Karpas-422 (cell line): ENCODE data around the gene KIAA0825. TPM values are rescaled to one million over a fixed set of nuclear protein-coding genes. Genes with fewer than 3 reads are reported as not detected.

Experiments
- DNase-seq: peaks from one replicate; pipeline ENCODE4 v3.0.0-alpha.2; 2015
- H2AFZ ChIP-seq: fragments of 200-600 bp; sonication (generic); 2 replicates; pipeline ENCODE4 v1.6.1; 2014; ENCODE audit warnings: antibody characterized with exemption, low read length, mixed read lengths
- H3K27ac ChIP-seq: fragments of 200-600 bp; sonication (generic); 2 replicates; pipeline ENCODE4 v1.5.1; 2014; ENCODE audit warnings: mild to moderate bottlenecking, low read length, moderate library complexity
- H3K27me3 ChIP-seq: fragments of 200-600 bp; sonication (generic); 2 replicates; pipeline ENCODE4 v1.6.1; 2014; ENCODE audit warnings: low read length, mixed read lengths
- H3K36me3 ChIP-seq: fragments of 200-600 bp; sonication (generic); 2 replicates; pipeline ENCODE4 v1.6.1; 2014; ENCODE audit warnings: low read length, mixed read lengths; ENCODE audit not compliant: insufficient read depth
- H3K4me1 ChIP-seq: fragments of 200-600 bp; sonication (generic); 2 replicates; pipeline ENCODE4 v1.6.1; 2014; ENCODE audit warnings: mild to moderate bottlenecking, low read length, mixed read lengths
- H3K4me2 ChIP-seq: fragments of 200-600 bp; sonication (generic); 2 replicates; pipeline ENCODE4 v1.6.1; 2014; ENCODE audit warnings: low read length, low read depth, mild to moderate bottlenecking; ENCODE audit not compliant: poor library complexity, severe bottlenecking
- H3K4me3 ChIP-seq: fragments of 200-600 bp; sonication (generic); 2 replicates; pipeline ENCODE4 v1.5.1; 2014; ENCODE audit warnings: mild to moderate bottlenecking, antibody characterized with exemption, low read length, mixed read lengths
- H3K79me2 ChIP-seq: fragments of 200-600 bp; sonication (generic); 2 replicates; pipeline ENCODE4 v1.6.1; 2014; ENCODE audit warnings: mild to moderate bottlenecking, low read length, mixed read lengths
- H3K9ac ChIP-seq: fragments of 200-600 bp; sonication (generic); 2 replicates; pipeline ENCODE4 v1.6.0; 2014; ENCODE audit warnings: low read length
- H3K9me2 ChIP-seq: fragments of 200-600 bp; sonication (generic), shearing (Covaris generic); replicated peaks from 2 replicates; pipeline ENCODE4 v1.6.0; 2014; ENCODE audit warnings: mild to moderate bottlenecking, low read length, moderate library complexity; ENCODE audit not compliant: insufficient read depth
- H3K9me3 ChIP-seq: fragments of 300-700, 200-600 bp; sonication (generic); 2 replicates; pipeline ENCODE4 v1.6.1; 2014; ENCODE audit warnings: low read length, mixed read lengths
- H4K20me1 ChIP-seq: fragments of 200-600 bp; sonication (generic); 2 replicates; pipeline ENCODE4 v1.6.1; 2014; ENCODE audit warnings: mild to moderate bottlenecking, antibody characterized with exemption, low read length, low read depth; ENCODE audit not compliant: insufficient read depth
- total RNA-seq: library from RNA; depleted of rRNA; stranded (reverse); fragments of >200 nt; shearing (Covaris generic); gene quantifications from 2 replicates; pipeline ENCODE4 v1.2.3, GENCODE V29; 2014; ENCODE audit warnings: low replicate concordance

The KIAA0825 gene
- total RNA-seq, 1 experiment from 2014 or later = 2.0 TPM

- Histone ChIP-seq H3K9me2 (no peaks in the 10 kb centered on the region), H3K9ac (no peak overlapping the region), H3K27me3 (no peaks in the 10 kb centered on the region), H3K4me3 (no peak overlapping the region), H2AFZ (no peak overlapping the region), H3K4me1 (no peaks in the 10 kb centered on the region), H4K20me1 (no peaks in the 10 kb centered on the region), H3K27ac (no peak overlapping the region), H3K79me2 (no peaks in the 10 kb centered on the region), H3K9me3 (no peaks in the 10 kb centered on the region), H3K4me2 (no peak overlapping the region), H3K36me3 (no peaks in the 10 kb centered on the region)
- no peak for DNase-seq
These were observed 202.6 kb downstream of the KIAA0825 start for GRCh38 chr5:94415798-94416197.

DNA sequence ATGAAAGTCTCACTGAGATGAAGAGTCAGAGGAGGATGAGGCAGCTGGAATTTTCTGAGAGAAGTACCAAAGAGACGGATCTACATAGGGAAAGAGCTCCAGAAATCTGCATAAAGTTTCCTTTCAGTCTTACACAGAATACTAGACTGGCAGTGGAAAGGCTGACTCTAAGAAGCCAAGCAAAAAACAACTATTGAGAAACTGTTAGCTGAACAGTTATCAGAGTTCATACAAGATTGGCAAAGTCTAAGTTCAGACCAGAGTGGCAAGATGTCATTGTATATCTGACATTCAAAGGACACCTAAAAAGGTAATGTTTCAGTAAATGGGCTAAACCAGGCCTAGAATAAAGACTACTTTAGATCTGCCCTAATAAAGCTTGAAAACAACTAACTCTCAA is 209.0 kb downstream of the KIAA0825 start:
- no peak for DNase-seq
- no peaks in the 10 kb centered on the region for H4K20me1 ChIP-seq
- H3K9ac ChIP-seq = no peak overlapping the region
- no peak overlapping the region for H2AFZ ChIP-seq
- H3K4me2 ChIP-seq = no peak overlapping the region
- no peaks in the 10 kb centered on the region for H3K36me3 ChIP-seq
- no peaks in the 10 kb centered on the region for H3K79me2 ChIP-seq
- H3K4me3 ChIP-seq = no peak overlapping the region
- H3K4me1 ChIP-seq = no peaks in the 10 kb centered on the region
- no peaks in the 10 kb centered on the region for H3K27me3 ChIP-seq
- H3K9me3 ChIP-seq = no peaks in the 10 kb centered on the region
- no peaks in the 10 kb centered on the region for H3K9me2 ChIP-seq
- H3K27ac ChIP-seq = no peak overlapping the region

DNA sequence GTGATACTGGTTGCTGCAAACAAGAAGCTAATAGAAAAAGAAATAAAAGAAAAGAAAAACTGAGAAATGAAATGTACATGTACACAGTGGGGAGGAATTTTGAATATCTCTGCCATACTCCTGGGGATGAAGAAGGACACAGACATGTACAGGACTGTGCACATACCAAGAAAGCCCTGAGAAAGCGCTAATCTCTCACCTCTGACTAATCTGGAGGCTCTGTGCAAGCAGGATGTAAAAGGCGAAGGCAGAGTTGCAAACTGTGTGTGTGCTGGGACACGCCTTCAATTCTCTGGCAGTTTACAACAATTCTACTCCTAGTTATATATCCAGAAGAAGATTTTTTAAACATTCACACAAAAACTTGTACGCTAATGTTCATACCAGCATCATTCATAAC is 211.4 kb downstream of the KIAA0825 start:
- no peak for DNase-seq
- Histone ChIP-seq H3K4me3 (no peak overlapping the region), H3K4me1 (no peaks in the 10 kb centered on the region), H3K27me3 (no peaks in the 10 kb centered on the region), H3K36me3 (no peaks in the 10 kb centered on the region), H3K9me2 (no peaks in the 10 kb centered on the region), H3K4me2 (no peak overlapping the region), H3K27ac (no peak overlapping the region), H3K9me3 (no peaks in the 10 kb centered on the region), H3K9ac (no peak overlapping the region), H2AFZ (no peak overlapping the region), H3K79me2 (no peaks in the 10 kb centered on the region), H4K20me1 (no peaks in the 10 kb centered on the region)

GRCh38 chr5:94403483-94403882 is 214.9 kb downstream of the KIAA0825 start:
- Histone ChIP-seq H3K9me3 (no peaks in the 10 kb centered on the region), H3K9me2 (no peaks in the 10 kb centered on the region), H3K27me3 (no peaks in the 10 kb centered on the region), H3K9ac (no peak overlapping the region), H3K79me2 (no peaks in the 10 kb centered on the region), H3K4me3 (no peak overlapping the region), H3K4me2 (no peak overlapping the region), H3K27ac (no peak overlapping the region), H3K4me1 (no peaks in the 10 kb centered on the region), H4K20me1 (no peaks in the 10 kb centered on the region), H3K36me3 (no peaks in the 10 kb centered on the region), H2AFZ (no peak overlapping the region)
- no peak for DNase-seq

GRCh38 chr5:94402096-94402495 is 216.3 kb downstream of the KIAA0825 start:
- no peaks in the 10 kb centered on the region for H3K27me3 ChIP-seq
- DNase-seq = no peak
- no peak overlapping the region for H3K4me2 ChIP-seq
- no peak overlapping the region for H3K4me3 ChIP-seq
- H3K27ac ChIP-seq = no peak overlapping the region
- no peaks in the 10 kb centered on the region for H3K36me3 ChIP-seq
- no peaks in the 10 kb centered on the region for H4K20me1 ChIP-seq
- no peaks in the 10 kb centered on the region for H3K4me1 ChIP-seq
- H2AFZ ChIP-seq = no peak overlapping the region
- H3K79me2 ChIP-seq = no peaks in the 10 kb centered on the region
- no peaks in the 10 kb centered on the region for H3K9me2 ChIP-seq
- H3K9me3 ChIP-seq = no peaks in the 10 kb centered on the region
- no peak overlapping the region for H3K9ac ChIP-seq

GRCh38 chr5:94397508-94397907 is 220.9 kb downstream of the KIAA0825 start:
- Histone ChIP-seq H3K36me3 (no peaks in the 10 kb centered on the region), H3K27ac (no peak overlapping the region), H3K27me3 (no peaks in the 10 kb centered on the region), H3K9me2 (no peaks in the 10 kb centered on the region), H3K9me3 (no peaks in the 10 kb centered on the region), H4K20me1 (no peaks in the 10 kb centered on the region), H3K9ac (no peak overlapping the region), H3K4me1 (no peaks in the 10 kb centered on the region), H3K4me2 (no peak overlapping the region), H3K79me2 (no peaks in the 10 kb centered on the region), H3K4me3 (no peak overlapping the region), H2AFZ (no peak overlapping the region)
- DNase-seq = no peak

GRCh38 chr5:94396687-94397086 is 221.7 kb downstream of the KIAA0825 start:
- H3K4me1 ChIP-seq = no peaks in the 10 kb centered on the region
- no peaks in the 10 kb centered on the region for H3K79me2 ChIP-seq
- H3K27me3 ChIP-seq = no peaks in the 10 kb centered on the region
- H3K27ac ChIP-seq = no peak overlapping the region
- no peak overlapping the region for H3K9ac ChIP-seq
- H3K4me2 ChIP-seq = no peak overlapping the region
- no peaks in the 10 kb centered on the region for H3K9me2 ChIP-seq
- no peak overlapping the region for H2AFZ ChIP-seq
- no peak for DNase-seq
- H3K4me3 ChIP-seq = no peak overlapping the region
- no peaks in the 10 kb centered on the region for H3K36me3 ChIP-seq
- no peaks in the 10 kb centered on the region for H4K20me1 ChIP-seq
- H3K9me3 ChIP-seq = no peaks in the 10 kb centered on the region

DNA sequence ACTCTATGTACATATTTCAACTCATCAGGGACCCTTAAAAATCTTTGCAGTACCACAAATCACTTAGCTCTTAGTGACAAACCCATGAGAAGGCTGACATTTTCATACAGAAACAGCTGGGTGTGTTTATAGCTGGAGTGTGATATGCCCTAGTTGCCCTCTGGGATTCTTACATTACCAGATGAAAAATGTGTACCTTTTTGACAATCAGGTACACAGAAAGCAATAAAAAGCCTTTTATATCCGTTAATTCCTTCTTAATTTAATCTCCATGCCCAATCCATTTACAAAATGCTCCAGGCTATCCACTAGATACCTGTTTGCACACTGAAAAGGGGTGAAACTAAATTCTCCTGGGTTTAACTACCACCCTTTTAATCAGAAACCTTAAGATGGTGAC is 222.9 kb downstream of the KIAA0825 start:
- no peaks in the 10 kb centered on the region for H3K36me3 ChIP-seq
- no peaks in the 10 kb centered on the region for H3K9me2 ChIP-seq
- no peak for DNase-seq
- no peaks in the 10 kb centered on the region for H3K79me2 ChIP-seq
- H3K27ac ChIP-seq = no peak overlapping the region
- H3K4me2 ChIP-seq = no peak overlapping the region
- H3K4me3 ChIP-seq = no peak overlapping the region
- H3K27me3 ChIP-seq = no peaks in the 10 kb centered on the region
- no peaks in the 10 kb centered on the region for H4K20me1 ChIP-seq
- H3K4me1 ChIP-seq = no peaks in the 10 kb centered on the region
- no peaks in the 10 kb centered on the region for H3K9me3 ChIP-seq
- no peak overlapping the region for H2AFZ ChIP-seq
- no peak overlapping the region for H3K9ac ChIP-seq

DNA sequence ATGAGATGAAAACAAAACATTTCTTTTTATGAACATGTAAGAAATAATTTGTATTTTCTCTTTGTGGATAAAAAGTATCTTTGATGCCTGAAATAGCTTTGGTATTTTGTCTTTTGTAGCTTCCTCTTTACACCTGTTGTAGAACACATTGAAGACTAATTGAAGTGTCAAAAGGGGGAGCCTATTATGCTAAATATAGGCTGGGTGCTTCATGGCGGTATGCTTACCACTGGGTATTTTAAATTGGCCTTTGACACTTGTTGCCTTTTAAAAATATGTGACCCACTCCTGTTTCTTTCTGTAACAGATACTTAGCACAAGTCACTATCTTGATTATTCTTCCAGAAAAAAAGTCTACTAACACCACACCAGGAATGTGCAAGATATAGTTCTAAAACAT is 226.4 kb downstream of the KIAA0825 start:
- H3K4me1 ChIP-seq = no peaks in the 10 kb centered on the region
- no peak overlapping the region for H3K27ac ChIP-seq
- no peaks in the 10 kb centered on the region for H3K36me3 ChIP-seq
- no peaks in the 10 kb centered on the region for H3K79me2 ChIP-seq
- H3K4me2 ChIP-seq = no peak overlapping the region
- H3K9me2 ChIP-seq = no peaks in the 10 kb centered on the region
- no peaks in the 10 kb centered on the region for H3K9me3 ChIP-seq
- H3K27me3 ChIP-seq = no peaks in the 10 kb centered on the region
- no peak overlapping the region for H3K4me3 ChIP-seq
- no peaks in the 10 kb centered on the region for H4K20me1 ChIP-seq
- DNase-seq = no peak
- H3K9ac ChIP-seq = no peak overlapping the region
- H2AFZ ChIP-seq = no peak overlapping the region
